GM19372 (cell line): Measurements from ENCODE around the gene PCDHGC5.

ENCODE experiments used
- ATAC-seq: cut with Tn5 transposase; IDR thresholded peaks from one replicate; pipeline ENCODE4 v1.9.1; 2021; ENCODE audit warnings: mild to moderate bottlenecking, low read depth, moderate library complexity; ENCODE audit not compliant: unreplicated experiment

Gene PCDHGC5

GRCh38 chr5:141527426-141527825, 38.5 kb downstream of the PCDHGC5 start:
- ATAC-seq: no peak

- no peak for ATAC-seq
Observed at GRCh38 chr5:141528291-141528984, 39.6 kb downstream of the PCDHGC5 start.

GRCh38 chr5:141529002-141529401, 40.1 kb downstream of the PCDHGC5 start:
- no peak for ATAC-seq

GRCh38 chr5:141529873-141530272, 41.0 kb downstream of the PCDHGC5 start:
- no peak for ATAC-seq

GRCh38 chr5:141532726-141533125, 43.8 kb downstream of the PCDHGC5 start:
- no peak for ATAC-seq

- no peak for ATAC-seq
Observed at GRCh38 chr5:141533897-141534296, 45.0 kb downstream of the PCDHGC5 start.

GRCh38 chr5:141534492-141535213, 45.8 kb downstream of the PCDHGC5 start:
- no peak for ATAC-seq
